ENCODE measurements around the gene GRID1. TPM values are rescaled to one million over a fixed set of nuclear protein-coding genes. Genes with fewer than 3 reads are reported as not detected.

Gene GRID1
- total RNA-seq, 1 experiment from 2014 or later = 0.37 TPM

DNA sequence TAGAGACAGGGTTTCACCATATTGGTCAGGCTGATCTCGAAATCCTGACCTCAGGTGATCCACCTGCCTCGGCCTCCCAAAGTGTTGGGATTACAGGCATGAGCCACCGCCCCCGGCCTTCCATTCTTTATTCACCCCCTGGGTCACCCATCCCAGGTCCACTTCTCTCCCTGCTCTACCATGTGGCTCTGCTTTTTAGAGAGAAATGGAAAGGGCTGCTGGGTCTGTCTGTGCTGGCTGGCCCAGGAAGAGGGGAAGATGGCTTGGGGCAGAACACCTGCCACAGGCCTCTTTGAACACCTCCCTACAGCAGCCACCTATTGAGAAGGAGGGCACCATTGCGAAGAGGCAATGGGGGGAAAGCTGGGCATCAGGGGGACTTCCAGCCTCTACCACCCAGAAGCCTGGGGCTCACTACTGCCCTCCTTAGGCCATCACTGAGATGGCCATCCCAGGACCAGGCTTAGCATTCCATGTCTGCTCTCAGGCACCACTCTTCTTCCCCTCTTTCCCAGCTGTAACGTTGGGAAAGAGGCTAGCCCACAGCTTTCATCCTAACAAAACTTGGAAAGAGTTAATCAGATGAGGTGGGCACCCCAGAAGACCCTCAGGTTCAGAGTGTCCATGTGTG lies 256.3 kb downstream of the GRID1 start:
- H3K9me3 Mint-ChIP-seq = no peaks in the 10 kb centered on the region
- peak; percentile 94 for ATAC-seq

DNA sequence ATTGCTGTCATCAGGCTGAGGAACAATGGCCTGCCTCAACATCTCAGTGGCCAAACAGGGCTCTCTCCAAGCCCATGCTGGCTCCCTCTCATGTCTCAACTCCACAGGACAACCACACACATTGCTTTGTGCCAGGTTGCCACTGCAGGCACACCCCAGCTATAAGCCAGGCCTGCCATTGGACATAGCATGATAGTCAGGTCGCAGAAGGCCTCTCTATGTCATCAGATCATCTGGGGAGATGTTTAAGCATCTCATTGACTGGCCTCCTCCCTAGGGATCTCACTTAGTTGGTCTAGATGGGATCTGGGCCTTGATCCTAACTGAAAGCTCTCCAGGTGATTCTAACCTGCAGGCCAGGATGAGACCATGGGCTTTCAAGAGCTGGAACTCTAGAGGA lies 257.2 kb downstream of the GRID1 start:
- no peaks in the 10 kb centered on the region for H3K27me3 Mint-ChIP-seq (ENCODE audit: low read depth)
- POLR2A ChIA-PET = no interaction called here
- no peak overlapping the region for H3K27ac Mint-ChIP-seq
- H3K9me3 Mint-ChIP-seq = no peaks in the 10 kb centered on the region
- no peaks in the 10 kb centered on the region for H3K36me3 Mint-ChIP-seq
- no peaks in the 10 kb centered on the region for H3K4me1 Mint-ChIP-seq
- ATAC-seq = no peak
- no peak overlapping the region for H3K4me3 Mint-ChIP-seq
- CTCF ChIA-PET = interaction anchor here (1.5 to 2.2 kb wide), 5 partner anchors 9 to 254 kb away, joined by 3 to 8 read pairs (median 7); no protein-coding TSS in a partner anchor
- DNase-seq (ENCODE audit: low spot score) = no peak
- TF ChIP-seq, protein P1, sequence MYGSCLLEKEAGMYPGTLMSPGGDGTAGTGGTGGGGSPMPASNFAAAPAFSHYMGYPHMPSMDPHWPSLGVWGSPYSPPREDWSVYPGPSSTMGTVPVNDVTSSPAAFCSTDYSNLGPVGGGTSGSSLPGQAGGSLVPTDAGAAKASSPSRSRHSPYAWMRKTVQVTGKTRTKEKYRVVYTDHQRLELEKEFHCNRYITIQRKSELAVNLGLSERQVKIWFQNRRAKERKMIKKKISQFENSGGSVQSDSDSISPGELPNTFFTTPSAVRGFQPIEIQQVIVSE (CRISPR knock-in tag; IDR thresholded peaks at IDR 0.05; ENCODE audit: borderline replicate concordance) = no peak
- TF ChIP-seq, protein P2, sequence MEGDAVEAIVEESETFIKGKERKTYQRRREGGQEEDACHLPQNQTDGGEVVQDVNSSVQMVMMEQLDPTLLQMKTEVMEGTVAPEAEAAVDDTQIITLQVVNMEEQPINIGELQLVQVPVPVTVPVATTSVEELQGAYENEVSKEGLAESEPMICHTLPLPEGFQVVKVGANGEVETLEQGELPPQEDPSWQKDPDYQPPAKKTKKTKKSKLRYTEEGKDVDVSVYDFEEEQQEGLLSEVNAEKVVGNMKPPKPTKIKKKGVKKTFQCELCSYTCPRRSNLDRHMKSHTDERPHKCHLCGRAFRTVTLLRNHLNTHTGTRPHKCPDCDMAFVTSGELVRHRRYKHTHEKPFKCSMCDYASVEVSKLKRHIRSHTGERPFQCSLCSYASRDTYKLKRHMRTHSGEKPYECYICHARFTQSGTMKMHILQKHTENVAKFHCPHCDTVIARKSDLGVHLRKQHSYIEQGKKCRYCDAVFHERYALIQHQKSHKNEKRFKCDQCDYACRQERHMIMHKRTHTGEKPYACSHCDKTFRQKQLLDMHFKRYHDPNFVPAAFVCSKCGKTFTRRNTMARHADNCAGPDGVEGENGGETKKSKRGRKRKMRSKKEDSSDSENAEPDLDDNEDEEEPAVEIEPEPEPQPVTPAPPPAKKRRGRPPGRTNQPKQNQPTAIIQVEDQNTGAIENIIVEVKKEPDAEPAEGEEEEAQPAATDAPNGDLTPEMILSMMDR (IDR thresholded peaks at IDR 0.05) = no peak
- TF ChIP-seq, protein P3, sequence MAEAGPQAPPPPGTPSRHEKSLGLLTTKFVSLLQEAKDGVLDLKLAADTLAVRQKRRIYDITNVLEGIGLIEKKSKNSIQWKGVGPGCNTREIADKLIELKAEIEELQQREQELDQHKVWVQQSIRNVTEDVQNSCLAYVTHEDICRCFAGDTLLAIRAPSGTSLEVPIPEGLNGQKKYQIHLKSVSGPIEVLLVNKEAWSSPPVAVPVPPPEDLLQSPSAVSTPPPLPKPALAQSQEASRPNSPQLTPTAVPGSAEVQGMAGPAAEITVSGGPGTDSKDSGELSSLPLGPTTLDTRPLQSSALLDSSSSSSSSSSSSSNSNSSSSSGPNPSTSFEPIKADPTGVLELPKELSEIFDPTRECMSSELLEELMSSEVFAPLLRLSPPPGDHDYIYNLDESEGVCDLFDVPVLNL (CRISPR knock-in tag; IDR thresholded peaks at IDR 0.05; ENCODE audit: borderline replicate concordance, low read depth) = no peak
- TF ChIP-seq RELA (CRISPR knock-in tag; IDR thresholded peaks at IDR 0.05; ENCODE audit: borderline replicate concordance) (no peak), CREB1 (CRISPR knock-in tag; IDR thresholded peaks at IDR 0.05) (no peak)
- TF ChIP-seq, protein P4, sequence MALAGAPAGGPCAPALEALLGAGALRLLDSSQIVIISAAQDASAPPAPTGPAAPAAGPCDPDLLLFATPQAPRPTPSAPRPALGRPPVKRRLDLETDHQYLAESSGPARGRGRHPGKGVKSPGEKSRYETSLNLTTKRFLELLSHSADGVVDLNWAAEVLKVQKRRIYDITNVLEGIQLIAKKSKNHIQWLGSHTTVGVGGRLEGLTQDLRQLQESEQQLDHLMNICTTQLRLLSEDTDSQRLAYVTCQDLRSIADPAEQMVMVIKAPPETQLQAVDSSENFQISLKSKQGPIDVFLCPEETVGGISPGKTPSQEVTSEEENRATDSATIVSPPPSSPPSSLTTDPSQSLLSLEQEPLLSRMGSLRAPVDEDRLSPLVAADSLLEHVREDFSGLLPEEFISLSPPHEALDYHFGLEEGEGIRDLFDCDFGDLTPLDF (CRISPR knock-in tag; IDR thresholded peaks at IDR 0.05) = no peak
- TF ChIP-seq, protein P5, sequence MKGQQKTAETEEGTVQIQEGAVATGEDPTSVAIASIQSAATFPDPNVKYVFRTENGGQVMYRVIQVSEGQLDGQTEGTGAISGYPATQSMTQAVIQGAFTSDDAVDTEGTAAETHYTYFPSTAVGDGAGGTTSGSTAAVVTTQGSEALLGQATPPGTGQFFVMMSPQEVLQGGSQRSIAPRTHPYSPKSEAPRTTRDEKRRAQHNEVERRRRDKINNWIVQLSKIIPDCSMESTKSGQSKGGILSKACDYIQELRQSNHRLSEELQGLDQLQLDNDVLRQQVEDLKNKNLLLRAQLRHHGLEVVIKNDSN (CRISPR knock-in tag; IDR thresholded peaks at IDR 0.05) = no peak
- TF ChIP-seq, protein P6, sequence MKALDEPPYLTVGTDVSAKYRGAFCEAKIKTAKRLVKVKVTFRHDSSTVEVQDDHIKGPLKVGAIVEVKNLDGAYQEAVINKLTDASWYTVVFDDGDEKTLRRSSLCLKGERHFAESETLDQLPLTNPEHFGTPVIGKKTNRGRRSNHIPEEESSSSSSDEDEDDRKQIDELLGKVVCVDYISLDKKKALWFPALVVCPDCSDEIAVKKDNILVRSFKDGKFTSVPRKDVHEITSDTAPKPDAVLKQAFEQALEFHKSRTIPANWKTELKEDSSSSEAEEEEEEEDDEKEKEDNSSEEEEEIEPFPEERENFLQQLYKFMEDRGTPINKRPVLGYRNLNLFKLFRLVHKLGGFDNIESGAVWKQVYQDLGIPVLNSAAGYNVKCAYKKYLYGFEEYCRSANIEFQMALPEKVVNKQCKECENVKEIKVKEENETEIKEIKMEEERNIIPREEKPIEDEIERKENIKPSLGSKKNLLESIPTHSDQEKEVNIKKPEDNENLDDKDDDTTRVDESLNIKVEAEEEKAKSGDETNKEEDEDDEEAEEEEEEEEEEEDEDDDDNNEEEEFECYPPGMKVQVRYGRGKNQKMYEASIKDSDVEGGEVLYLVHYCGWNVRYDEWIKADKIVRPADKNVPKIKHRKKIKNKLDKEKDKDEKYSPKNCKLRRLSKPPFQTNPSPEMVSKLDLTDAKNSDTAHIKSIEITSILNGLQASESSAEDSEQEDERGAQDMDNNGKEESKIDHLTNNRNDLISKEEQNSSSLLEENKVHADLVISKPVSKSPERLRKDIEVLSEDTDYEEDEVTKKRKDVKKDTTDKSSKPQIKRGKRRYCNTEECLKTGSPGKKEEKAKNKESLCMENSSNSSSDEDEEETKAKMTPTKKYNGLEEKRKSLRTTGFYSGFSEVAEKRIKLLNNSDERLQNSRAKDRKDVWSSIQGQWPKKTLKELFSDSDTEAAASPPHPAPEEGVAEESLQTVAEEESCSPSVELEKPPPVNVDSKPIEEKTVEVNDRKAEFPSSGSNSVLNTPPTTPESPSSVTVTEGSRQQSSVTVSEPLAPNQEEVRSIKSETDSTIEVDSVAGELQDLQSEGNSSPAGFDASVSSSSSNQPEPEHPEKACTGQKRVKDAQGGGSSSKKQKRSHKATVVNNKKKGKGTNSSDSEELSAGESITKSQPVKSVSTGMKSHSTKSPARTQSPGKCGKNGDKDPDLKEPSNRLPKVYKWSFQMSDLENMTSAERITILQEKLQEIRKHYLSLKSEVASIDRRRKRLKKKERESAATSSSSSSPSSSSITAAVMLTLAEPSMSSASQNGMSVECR (CRISPR knock-in tag; IDR thresholded peaks at IDR 0.05; ENCODE audit: borderline replicate concordance) = no peak

More for the DNA sequence above, 256.3 kb downstream of the GRID1 start:
- Mint-ChIP-seq H3K36me3 (no peaks in the 10 kb centered on the region), H3K27ac (no peak overlapping the region), H3K27me3 (ENCODE audit: low read depth) (no peaks in the 10 kb centered on the region), H3K4me3 (no peak overlapping the region), H3K4me1 (no peaks in the 10 kb centered on the region)
- no peak for TF ChIP-seq ZNF317 (CRISPR knock-in tag; IDR thresholded peaks at IDR 0.05; ENCODE audit: borderline replicate concordance, low read depth)
- no peak for TF ChIP-seq ZNF671 (CRISPR knock-in tag; IDR thresholded peaks at IDR 0.05)
- TF ChIP-seq, protein P2 (IDR thresholded peaks at IDR 0.05) = peak; percentile 70
- TF ChIP-seq, protein P7, sequence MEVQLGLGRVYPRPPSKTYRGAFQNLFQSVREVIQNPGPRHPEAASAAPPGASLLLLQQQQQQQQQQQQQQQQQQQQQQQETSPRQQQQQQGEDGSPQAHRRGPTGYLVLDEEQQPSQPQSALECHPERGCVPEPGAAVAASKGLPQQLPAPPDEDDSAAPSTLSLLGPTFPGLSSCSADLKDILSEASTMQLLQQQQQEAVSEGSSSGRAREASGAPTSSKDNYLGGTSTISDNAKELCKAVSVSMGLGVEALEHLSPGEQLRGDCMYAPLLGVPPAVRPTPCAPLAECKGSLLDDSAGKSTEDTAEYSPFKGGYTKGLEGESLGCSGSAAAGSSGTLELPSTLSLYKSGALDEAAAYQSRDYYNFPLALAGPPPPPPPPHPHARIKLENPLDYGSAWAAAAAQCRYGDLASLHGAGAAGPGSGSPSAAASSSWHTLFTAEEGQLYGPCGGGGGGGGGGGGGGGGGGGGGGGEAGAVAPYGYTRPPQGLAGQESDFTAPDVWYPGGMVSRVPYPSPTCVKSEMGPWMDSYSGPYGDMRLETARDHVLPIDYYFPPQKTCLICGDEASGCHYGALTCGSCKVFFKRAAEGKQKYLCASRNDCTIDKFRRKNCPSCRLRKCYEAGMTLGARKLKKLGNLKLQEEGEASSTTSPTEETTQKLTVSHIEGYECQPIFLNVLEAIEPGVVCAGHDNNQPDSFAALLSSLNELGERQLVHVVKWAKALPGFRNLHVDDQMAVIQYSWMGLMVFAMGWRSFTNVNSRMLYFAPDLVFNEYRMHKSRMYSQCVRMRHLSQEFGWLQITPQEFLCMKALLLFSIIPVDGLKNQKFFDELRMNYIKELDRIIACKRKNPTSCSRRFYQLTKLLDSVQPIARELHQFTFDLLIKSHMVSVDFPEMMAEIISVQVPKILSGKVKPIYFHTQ (CRISPR knock-in tag; IDR thresholded peaks at IDR 0.05) = no peak
- TF ChIP-seq RORB (CRISPR knock-in tag; IDR thresholded peaks at IDR 0.05) = no peak
- TF ChIP-seq, protein P8, sequence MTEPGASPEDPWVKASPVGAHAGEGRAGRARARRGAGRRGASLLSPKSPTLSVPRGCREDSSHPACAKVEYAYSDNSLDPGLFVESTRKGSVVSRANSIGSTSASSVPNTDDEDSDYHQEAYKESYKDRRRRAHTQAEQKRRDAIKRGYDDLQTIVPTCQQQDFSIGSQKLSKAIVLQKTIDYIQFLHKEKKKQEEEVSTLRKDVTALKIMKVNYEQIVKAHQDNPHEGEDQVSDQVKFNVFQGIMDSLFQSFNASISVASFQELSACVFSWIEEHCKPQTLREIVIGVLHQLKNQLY (CRISPR knock-in tag; IDR thresholded peaks at IDR 0.05) = no peak
- TF ChIP-seq TCF7 (CRISPR knock-in tag; IDR thresholded peaks at IDR 0.05; ENCODE audit: low read depth) = no peak
- ChIA-PET CTCF (interaction anchor here (0.6 to 2.2 kb wide), 17 partner anchors 9 to 467 kb away, joined by 3 to 8 read pairs (median 3); no protein-coding TSS in a partner anchor), POLR2A (no interaction called here)
- peak; percentile 63 for DNase-seq (ENCODE audit: low spot score)

All from WTC11 (cell line).